ENCODE data around the gene CLN5. TPM values are rescaled to one million over a fixed set of nuclear protein-coding genes. Genes with fewer than 3 reads are reported as not detected.
"Not testable (repeated sequence)": the region's sequence is repeated elsewhere in the genome, so short reads cannot be mapped to it uniquely, and the experiment has no call there.

The CLN5 gene
- 10 to 100 TPM; 13.6 to 14.6 TPM for total RNA-seq

DNA sequence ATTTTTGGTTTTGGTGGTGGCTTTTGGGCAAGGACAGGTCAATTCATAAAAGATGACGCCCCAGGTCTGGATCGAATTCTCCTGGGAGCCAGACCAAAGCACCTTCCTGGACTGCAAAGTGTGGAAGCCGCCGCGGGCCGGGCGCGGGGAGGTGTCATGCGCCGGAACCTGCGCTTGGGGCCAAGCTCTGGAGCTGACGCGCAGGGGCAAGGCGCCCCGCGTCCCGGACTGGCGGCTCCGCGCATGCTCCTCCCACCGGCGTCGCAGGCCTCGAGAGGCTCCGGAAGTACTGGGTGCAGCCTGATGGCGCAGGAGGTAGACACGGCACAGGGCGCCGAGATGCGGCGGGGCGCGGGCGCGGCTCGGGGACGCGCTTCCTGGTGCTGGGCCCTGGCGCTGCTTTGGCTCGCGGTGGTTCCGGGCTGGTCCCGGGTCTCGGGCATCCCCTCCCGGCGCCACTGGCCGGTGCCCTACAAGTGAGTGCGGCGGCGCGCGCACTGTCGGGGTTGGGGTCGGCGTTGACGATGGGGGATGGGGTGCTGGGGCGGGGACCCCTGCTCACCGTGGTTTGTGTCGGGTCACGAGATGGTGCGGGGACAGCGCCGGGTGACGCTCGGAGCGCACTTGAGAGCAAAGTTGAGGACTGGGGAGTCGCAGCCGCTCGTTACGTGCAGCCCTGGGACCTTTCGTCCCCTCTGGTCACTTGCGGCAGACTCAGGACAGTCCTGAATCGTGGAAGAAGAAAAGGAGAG, at the start of gene CLN5:
Gene CLN5 (plus strand): TSS at position 286 of the 752 bp plus-strand sequence. CDS start 18 bp downstream, at position 304.
- Mint-ChIP-seq H3K27me3 (ENCODE audit: low read depth) (no peaks in the 10 kb centered on the region), H3K27ac (peak within 1 kb of the TSS; percentile 97), H3K36me3 (ENCODE audit: low read depth) (peaks cover 13% of the 10 kb centered on the region), H3K9me3 (no peaks in the 10 kb centered on the region), H3K4me1 (ENCODE audit: low read depth) (peaks cover 39% of the 10 kb centered on the region), H3K4me3 (peak within 1 kb of the TSS; percentile 95)
- CTCF ChIA-PET, result interaction anchor here (0.8 to 2.1 kb wide), 5 partner anchors 10 to 19 kb away, joined by 3 to 14 read pairs (median 3); no protein-coding TSS in a partner anchor
- intact Hi-C loops (cut with micrococcal nuclease), result loop anchor here (1.0 to 10.0 kb wide), 10 partner anchors 12 to 1665 kb away; partner anchors contain the start of genes FBXL3, MYCBP2 and SLAIN1
- peak; percentile 95 for DNase-seq

DNA sequence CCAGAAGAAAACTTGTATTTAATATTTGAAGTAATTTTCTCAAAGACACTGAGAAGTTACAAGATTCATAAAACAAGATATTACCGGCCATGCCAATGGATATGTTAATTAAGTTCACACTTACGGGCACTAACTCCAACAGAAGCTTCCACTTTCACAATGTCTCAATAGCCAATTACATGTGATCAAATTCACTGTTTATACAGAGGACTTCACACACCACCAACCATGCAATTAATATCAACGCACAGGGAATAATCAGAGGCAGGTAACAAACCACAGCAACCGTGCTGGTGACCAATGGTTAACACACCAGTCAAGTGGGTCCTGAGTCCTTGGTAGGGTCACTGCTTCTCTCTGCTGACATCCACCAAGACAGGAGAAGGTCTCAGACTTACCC, 49.5 kb upstream of the CLN5 start:
- Mint-ChIP-seq H3K9me3 (no peaks in the 10 kb centered on the region), H3K27ac (no peak overlapping the region), H3K36me3 (ENCODE audit: low read depth) (no peaks in the 10 kb centered on the region), H3K4me3 (no peak overlapping the region), H3K27me3 (ENCODE audit: low read depth) (no peaks in the 10 kb centered on the region), H3K4me1 (ENCODE audit: low read depth) (no peaks in the 10 kb centered on the region)
- no peak for DNase-seq
- intact Hi-C loops (cut with micrococcal nuclease), result no loop called here
- CTCF ChIA-PET, result no interaction called here

- CTCF ChIA-PET, result no interaction called here
- no peak overlapping the region for H3K27ac Mint-ChIP-seq
- no peak for DNase-seq
- no peak overlapping the region for H3K4me3 Mint-ChIP-seq
- no peaks in the 10 kb centered on the region for H3K36me3 Mint-ChIP-seq (ENCODE audit: low read depth)
- H3K27me3 Mint-ChIP-seq (ENCODE audit: low read depth), result no peaks in the 10 kb centered on the region
- no peaks in the 10 kb centered on the region for H3K9me3 Mint-ChIP-seq
- intact Hi-C loops (cut with micrococcal nuclease), result no loop called here
- H3K4me1 Mint-ChIP-seq (ENCODE audit: low read depth), result no peaks in the 10 kb centered on the region
Measured at GRCh38 chr13:76943646-76944045, 48.2 kb upstream of the CLN5 start.

DNA sequence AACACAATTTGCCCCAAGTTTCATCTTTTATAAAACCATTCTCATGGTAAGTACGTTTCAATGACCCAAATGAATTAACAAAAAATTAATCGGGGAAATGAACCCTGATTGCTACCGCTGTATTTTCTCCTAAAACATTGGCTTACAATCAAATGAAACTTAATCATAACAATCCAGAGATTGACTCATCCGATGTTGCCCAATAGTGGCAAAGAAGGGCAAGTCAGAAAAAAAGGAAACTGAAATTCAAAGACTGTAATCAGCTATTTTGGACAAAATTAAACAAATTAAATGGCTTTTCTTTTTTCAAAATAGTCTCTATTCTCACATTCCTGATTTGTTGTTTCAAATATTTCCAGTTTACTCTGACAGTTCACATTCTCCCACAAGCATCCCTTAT, 47.4 kb upstream of the CLN5 start:
- CTCF ChIA-PET, result no interaction called here
- no peak for DNase-seq
- H3K36me3 Mint-ChIP-seq (ENCODE audit: low read depth), result no peaks in the 10 kb centered on the region
- H3K27me3 Mint-ChIP-seq (ENCODE audit: low read depth), result no peaks in the 10 kb centered on the region
- no peak overlapping the region for H3K4me3 Mint-ChIP-seq
- no peaks in the 10 kb centered on the region for H3K9me3 Mint-ChIP-seq
- no peak overlapping the region for H3K27ac Mint-ChIP-seq
- H3K4me1 Mint-ChIP-seq (ENCODE audit: low read depth), result no peaks in the 10 kb centered on the region
- intact Hi-C loops (cut with micrococcal nuclease), result no loop called here

DNA sequence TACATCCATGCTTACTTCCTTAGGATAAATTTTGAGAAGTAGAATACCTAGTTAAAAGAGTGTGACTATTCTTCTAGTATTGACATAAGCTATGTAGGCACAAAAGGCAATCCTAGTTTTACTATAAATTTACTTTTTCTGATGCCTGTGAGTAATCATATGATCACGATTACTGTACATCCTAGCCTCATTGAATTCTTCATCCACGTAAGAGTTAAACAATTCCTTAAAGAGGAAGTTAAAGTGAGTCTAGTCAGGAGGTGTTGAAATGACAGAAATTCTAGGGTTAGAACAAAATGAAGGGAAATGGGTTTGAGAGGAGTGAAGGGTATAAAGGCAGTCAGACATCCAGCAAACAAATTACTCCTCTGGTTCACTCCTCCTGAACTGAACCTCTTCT, 43.7 kb upstream of the CLN5 start, which contains the start of gene ACOD1:
Gene ACOD1 (plus strand): TSS at position 363 of the 400 bp plus-strand sequence. CDS start 48 bp downstream, outside the sequence.
- H3K36me3 Mint-ChIP-seq (ENCODE audit: low read depth), result no peaks in the 10 kb centered on the region
- H3K27me3 Mint-ChIP-seq (ENCODE audit: low read depth), result peaks cover 9% of the 10 kb centered on the region

GRCh38 chr13:76950101-76950500, 41.8 kb upstream of the CLN5 start:
- Mint-ChIP-seq H3K9me3 (no peaks in the 10 kb centered on the region), H3K27me3 (ENCODE audit: low read depth) (peaks cover 9% of the 10 kb centered on the region), H3K36me3 (ENCODE audit: low read depth) (no peaks in the 10 kb centered on the region), H3K27ac (no peak overlapping the region), H3K4me1 (ENCODE audit: low read depth) (no peaks in the 10 kb centered on the region), H3K4me3 (no peak overlapping the region)
- intact Hi-C loops (cut with micrococcal nuclease), result no loop called here
- DNase-seq, result no peak
- CTCF ChIA-PET, result interaction anchor here (0.5 kb wide), 1 partner anchor 23 kb away, joined by 3 read pairs; no protein-coding TSS in a partner anchor

More for the DNA sequence above, 43.7 kb upstream of the CLN5 start, which contains the start of gene ACOD1:
- Mint-ChIP-seq H3K4me3 (no peak within 1 kb of the TSS), H3K27ac (no peak within 1 kb of the TSS), H3K9me3 (no peaks in the 10 kb centered on the region), H3K4me1 (ENCODE audit: low read depth) (no peaks in the 10 kb centered on the region)
- DNase-seq, result no peak
- intact Hi-C loops (cut with micrococcal nuclease), result no loop called here
- CTCF ChIA-PET, result no interaction called here

DNA sequence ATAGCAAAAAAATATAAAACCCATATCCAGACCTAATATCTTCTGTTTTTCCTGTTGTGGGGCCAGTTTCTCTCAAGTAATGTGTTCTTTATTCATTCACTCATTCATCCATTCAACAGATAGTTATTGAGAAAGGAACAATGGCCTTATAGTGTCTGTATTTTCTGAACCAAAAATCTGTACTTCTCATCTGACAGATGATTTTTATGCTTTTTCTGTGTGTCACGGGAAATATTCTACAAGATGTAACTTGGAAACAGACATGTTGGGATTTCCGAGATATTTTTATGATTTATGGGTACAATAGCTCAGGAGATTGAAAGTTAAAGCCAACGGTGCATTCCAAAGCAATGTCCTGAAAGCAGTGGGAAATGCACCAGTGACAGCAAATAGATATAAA, 37.9 kb upstream of the CLN5 start:
- no peaks in the 10 kb centered on the region for H3K36me3 Mint-ChIP-seq (ENCODE audit: low read depth)
- H3K27ac Mint-ChIP-seq, result no peak overlapping the region
- H3K4me1 Mint-ChIP-seq (ENCODE audit: low read depth), result no peaks in the 10 kb centered on the region
- CTCF ChIA-PET, result no interaction called here
- no peak for DNase-seq
- intact Hi-C loops (cut with micrococcal nuclease), result no loop called here
- no peak overlapping the region for H3K4me3 Mint-ChIP-seq
- peaks cover 2% of the 10 kb centered on the region for H3K9me3 Mint-ChIP-seq
- peaks cover 9% of the 10 kb centered on the region for H3K27me3 Mint-ChIP-seq (ENCODE audit: low read depth)

- Mint-ChIP-seq H3K4me1 (ENCODE audit: low read depth) (no peaks in the 10 kb centered on the region), H3K27ac (no peak overlapping the region), H3K27me3 (ENCODE audit: low read depth) (peaks cover 9% of the 10 kb centered on the region), H3K9me3 (peaks cover 5% of the 10 kb centered on the region), H3K36me3 (ENCODE audit: low read depth) (no peaks in the 10 kb centered on the region), H3K4me3 (no peak overlapping the region)
- CTCF ChIA-PET, result no interaction called here
- DNase-seq, result no peak
- intact Hi-C loops (cut with micrococcal nuclease), result no loop called here
Measured at GRCh38 chr13:76954538-76954937, 37.3 kb upstream of the CLN5 start.

GRCh38 chr13:76955193-76955592, 36.7 kb upstream of the CLN5 start:
- H3K27ac Mint-ChIP-seq, result no peak overlapping the region
- no peak for DNase-seq
- intact Hi-C loops (cut with micrococcal nuclease), result no loop called here
- H3K4me1 Mint-ChIP-seq (ENCODE audit: low read depth), result no peaks in the 10 kb centered on the region
- peaks cover 1% of the 10 kb centered on the region for H3K36me3 Mint-ChIP-seq (ENCODE audit: low read depth)
- H3K4me3 Mint-ChIP-seq, result no peak overlapping the region
- H3K9me3 Mint-ChIP-seq, result peaks cover 8% of the 10 kb centered on the region
- CTCF ChIA-PET, result no interaction called here
- H3K27me3 Mint-ChIP-seq (ENCODE audit: low read depth), result peaks cover 9% of the 10 kb centered on the region

- intact Hi-C loops (cut with micrococcal nuclease), result no loop called here
- H3K4me3 Mint-ChIP-seq, result no peak overlapping the region
- H3K4me1 Mint-ChIP-seq (ENCODE audit: low read depth), result no peaks in the 10 kb centered on the region
Measured at GRCh38 chr13:76955661-76956060, 36.2 kb upstream of the CLN5 start.

GRCh38 chr13:76958841-76959432, 32.9 kb upstream of the CLN5 start:
- Mint-ChIP-seq H3K9me3 (peaks cover 17% of the 10 kb centered on the region), H3K27ac (no peak overlapping the region)

More at GRCh38 chr13:76955661-76956060, 36.2 kb upstream of the CLN5 start:
- CTCF ChIA-PET, result interaction anchor here (0.6 kb wide), 1 partner anchor 22 kb away, joined by 3 read pairs; no protein-coding TSS in a partner anchor
- Mint-ChIP-seq H3K9me3 (peaks cover 12% of the 10 kb centered on the region), H3K27ac (no peak overlapping the region), H3K36me3 (ENCODE audit: low read depth) (peaks cover 5% of the 10 kb centered on the region), H3K27me3 (ENCODE audit: low read depth) (peaks cover 10% of the 10 kb centered on the region)
- DNase-seq, result no peak

GRCh38 chr13:76959734-76960133, 32.1 kb upstream of the CLN5 start:
- CTCF ChIA-PET; H3K36me3 Mint-ChIP-seq (ENCODE audit: low read depth); H3K4me3 Mint-ChIP-seq; H3K27ac Mint-ChIP-seq; intact Hi-C loops (cut with micrococcal nuclease); H3K27me3 Mint-ChIP-seq (ENCODE audit: low read depth); H3K4me1 Mint-ChIP-seq (ENCODE audit: low read depth): not testable (repeated sequence)
- H3K9me3 Mint-ChIP-seq, result peaks cover 17% of the 10 kb centered on the region
- DNase-seq, result peak; percentile 12

More at GRCh38 chr13:76958841-76959432, 32.9 kb upstream of the CLN5 start:
- no peak overlapping the region for H3K4me3 Mint-ChIP-seq
- intact Hi-C loops (cut with micrococcal nuclease), result no loop called here
- DNase-seq, result no peak
- peaks cover 3% of the 10 kb centered on the region for H3K27me3 Mint-ChIP-seq (ENCODE audit: low read depth)
- H3K4me1 Mint-ChIP-seq (ENCODE audit: low read depth), result no peaks in the 10 kb centered on the region
- peaks cover 7% of the 10 kb centered on the region for H3K36me3 Mint-ChIP-seq (ENCODE audit: low read depth)
- CTCF ChIA-PET, result no interaction called here

Data from activated naive CD4-positive, alpha-beta T cell treated with anti-CD3 and anti-CD28 coated beads for 36 hours (primary cell).